HG03342 (cell line): ENCODE results near the gene ANO9.
"Not testable (repeated sequence)": the region's sequence is repeated elsewhere in the genome, so short reads cannot be mapped to it uniquely, and the experiment has no call there.

ENCODE experiments used
- ATAC-seq: cut with Tn5 transposase; IDR thresholded peaks from one replicate; pipeline ENCODE4 v1.9.1; 2021; ENCODE audit warnings: mild to moderate bottlenecking, moderate library complexity; ENCODE audit not compliant: unreplicated experiment

Gene ANO9

GRCh38 chr11:405323-405953, 36.4 kb downstream of the ANO9 start:
- no peak for ATAC-seq

DNA sequence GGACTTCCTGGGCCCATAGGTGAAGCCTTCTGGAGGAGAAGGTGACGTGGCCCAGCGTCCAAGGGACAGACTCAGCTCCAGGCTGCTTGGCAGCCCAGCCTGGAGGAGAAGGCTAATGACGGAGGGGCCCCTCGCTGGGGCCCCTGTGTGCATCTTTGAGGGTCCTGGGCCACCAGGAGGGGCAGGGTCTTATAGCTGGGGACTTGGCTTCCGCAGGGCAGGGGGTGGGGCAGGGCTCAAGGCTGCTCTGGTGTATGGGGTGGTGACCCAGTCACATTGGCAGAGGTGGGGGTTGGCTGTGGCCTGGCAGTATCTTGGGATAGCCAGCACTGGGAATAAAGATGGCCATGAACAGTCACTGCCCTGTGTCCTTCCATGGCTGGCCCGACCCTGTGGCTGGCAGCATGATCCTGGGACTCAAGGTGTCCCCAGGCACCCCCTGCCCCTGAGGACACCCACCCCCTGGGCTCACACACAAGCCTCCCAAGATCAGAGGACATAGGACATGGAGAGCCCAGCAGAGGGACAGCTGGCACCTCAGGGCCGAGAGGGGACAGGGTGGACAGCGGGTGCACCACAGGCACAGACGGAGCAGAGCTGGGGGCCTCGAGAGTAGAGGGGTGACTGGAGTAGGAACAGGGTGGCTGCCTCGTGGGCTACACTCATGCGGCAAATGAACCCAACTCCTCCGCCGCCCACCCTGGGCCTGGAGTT, 37.1 kb downstream of the ANO9 start:
- ATAC-seq: no peak

GRCh38 chr11:403761-404431, 37.9 kb downstream of the ANO9 start:
- no peak for ATAC-seq

DNA sequence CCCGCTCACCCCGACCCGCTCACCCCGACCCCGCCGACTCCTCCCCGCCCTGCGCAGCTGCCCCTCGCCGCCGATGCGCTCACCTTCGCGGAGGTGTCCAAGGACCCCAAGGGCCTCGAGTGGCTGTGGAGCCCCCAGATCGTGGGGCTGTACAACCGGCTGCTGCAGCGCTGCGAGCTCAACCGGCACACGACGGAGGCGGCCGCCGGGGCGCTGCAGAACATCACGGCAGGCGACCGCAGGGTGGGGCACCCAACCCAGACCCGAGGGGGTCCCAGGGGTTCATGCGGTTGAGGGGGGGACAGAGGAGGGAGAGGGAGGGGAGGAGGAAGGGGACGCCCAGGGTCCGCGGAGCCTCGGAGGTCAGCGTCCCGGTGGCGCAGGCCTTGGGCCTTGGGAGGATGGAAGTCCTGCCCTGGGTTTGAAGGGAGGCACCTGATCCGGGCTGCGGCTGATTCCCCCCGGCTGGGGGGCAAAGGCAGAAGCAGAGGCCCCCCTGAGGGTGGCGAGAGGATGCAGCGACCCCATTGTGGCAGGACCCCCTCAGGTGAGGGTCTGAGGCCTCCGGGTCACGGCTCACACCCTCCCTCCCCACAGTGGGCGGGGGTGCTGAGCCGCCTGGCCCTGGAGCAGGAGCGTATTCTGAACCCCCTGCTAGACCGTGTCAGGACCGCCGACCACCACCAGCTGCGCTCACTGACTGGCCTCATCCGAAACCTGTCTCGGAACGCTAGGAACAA, 38.6 kb downstream of the ANO9 start:
- no peak for ATAC-seq

GRCh38 chr11:401196-401595, 40.6 kb downstream of the ANO9 start:
- not testable (repeated sequence) for ATAC-seq

- no peak for ATAC-seq
Measured at GRCh38 chr11:400241-400689, 41.5 kb downstream of the ANO9 start.

- ATAC-seq: no peak
Measured at GRCh38 chr11:399731-400211, 42.0 kb downstream of the ANO9 start.

DNA sequence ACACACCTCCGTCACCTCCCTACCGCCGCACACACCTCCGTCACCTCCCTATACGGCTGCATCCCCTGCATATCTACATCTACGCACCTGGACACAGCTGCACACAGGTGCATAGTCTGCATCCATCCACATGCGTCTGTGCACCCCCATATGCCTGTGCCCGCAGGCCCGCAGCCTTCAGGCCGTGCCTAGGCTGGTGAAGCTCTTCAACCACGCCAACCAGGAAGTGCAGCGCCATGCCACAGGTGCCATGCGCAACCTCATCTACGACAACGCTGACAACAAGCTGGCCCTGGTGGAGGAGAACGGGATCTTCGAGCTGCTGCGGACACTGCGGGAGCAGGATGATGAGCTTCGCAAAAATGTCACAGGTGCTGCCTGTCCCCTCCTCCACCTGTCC, 43.0 kb downstream of the ANO9 start:
- no peak for ATAC-seq

DNA sequence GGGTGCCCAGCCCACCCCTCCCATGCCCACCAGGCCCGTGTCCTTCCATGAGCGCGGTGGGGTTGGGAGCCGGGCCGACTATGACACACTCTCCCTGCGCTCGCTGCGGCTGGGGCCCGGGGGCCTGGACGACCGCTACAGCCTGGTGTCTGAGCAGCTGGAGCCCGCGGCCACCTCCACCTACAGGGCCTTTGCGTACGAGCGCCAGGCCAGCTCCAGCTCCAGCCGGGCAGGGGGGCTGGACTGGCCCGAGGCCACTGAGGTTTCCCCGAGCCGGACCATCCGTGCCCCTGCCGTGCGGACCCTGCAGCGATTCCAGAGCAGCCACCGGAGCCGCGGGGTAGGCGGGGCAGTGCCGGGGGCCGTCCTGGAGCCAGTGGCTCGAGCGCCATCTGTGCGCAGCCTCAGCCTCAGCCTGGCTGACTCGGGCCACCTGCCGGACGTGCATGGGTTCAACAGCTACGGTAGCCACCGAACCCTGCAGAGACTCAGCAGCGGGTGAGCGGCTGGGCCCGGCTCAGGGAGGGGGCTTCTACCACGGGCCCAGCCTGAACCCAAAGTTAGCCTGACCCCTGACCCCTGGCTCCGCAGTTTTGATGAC, 44.8 kb downstream of the ANO9 start:
- ATAC-seq: no peak

- ATAC-seq: no peak
Measured at GRCh38 chr11:396511-396947, 45.3 kb downstream of the ANO9 start.

- no peak for ATAC-seq
Measured at GRCh38 chr11:395866-396265, 45.9 kb downstream of the ANO9 start.

- ATAC-seq: no peak
Measured at GRCh38 chr11:394858-395655, 46.8 kb downstream of the ANO9 start.

DNA sequence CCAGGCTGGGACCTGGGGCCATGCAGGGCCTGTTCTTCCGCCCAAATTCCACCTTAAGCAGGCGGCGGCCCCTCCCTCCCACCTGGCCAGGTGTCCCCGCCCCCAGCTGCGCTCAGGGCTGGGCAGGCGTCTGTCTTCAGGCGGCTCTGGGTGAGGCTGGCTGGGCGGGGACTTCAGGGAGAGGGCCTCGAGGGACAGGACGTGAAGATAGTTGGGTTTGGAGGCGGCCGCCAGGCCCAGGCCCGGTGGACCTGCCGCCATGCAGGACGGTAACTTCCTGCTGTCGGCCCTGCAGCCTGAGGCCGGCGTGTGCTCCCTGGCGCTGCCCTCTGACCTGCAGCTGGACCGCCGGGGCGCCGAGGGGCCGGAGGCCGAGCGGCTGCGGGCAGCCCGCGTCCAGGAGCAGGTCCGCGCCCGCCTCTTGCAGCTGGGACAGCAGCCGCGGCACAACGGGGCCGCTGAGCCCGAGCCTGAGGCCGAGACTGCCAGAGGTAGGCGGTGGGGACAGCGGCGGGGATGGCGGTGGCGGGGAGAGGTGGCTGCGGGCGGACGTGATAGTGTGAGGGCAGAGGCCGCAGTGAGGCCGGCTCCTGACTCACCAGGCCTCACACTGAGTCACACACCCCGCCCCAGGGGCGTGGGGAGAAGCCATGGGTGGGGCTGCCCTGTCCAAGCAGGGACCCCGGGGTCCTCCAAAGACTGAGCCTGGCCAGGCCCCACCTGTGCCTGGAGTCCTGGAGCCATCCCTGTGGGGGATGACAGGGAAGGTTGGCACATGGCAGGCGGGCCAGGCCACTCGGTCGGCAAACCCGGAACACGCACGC, 47.6 kb downstream of the ANO9 start, which contains the start of gene PKP3:
Gene PKP3 (plus strand): TSS at position 176 of the 824 bp plus-strand sequence. CDS start 84 bp downstream, at position 260.
- no peak for ATAC-seq

DNA sequence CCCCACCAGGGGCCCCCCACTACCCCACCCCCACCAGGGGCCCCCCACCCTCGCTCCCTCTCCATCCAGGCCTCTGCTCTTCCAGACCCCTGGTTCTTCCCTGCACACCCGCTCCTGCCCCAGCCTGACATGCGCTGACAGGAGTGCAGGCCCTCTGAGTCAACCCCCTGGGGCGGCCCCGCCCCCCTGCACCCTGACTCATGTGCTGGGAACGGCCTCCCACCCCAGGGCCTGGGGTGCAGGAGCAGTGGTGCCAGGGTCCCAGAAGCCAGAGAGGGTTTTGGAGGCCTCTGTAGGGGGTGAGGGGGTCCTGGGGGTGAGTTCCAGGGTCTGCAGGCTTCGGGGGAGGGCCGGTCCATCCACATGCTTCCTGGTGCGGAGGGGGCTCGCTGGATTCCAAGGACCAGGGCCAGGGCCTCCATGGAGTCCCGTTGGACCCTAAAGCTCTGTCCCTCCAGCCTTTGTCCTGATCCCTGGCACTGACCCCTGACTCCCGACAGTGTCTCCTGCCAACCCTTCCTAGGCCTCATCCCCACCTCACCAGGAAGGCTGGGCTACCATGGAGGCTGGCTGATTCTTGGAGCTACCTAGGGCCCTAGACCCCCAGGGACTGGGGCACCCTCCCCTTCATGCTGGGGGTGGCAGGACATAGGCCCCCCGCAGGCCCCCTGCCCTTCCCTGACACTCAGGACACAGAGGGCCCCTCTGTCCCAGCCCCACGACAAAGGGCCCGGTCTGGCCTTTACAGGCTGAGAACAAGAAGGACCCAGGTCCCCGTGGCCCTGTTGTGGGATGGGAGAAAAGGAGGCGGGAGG, 48.4 kb downstream of the ANO9 start:
- ATAC-seq: no peak

GRCh38 chr11:392102-392777, 49.6 kb downstream of the ANO9 start:
- no peak for ATAC-seq

DNA sequence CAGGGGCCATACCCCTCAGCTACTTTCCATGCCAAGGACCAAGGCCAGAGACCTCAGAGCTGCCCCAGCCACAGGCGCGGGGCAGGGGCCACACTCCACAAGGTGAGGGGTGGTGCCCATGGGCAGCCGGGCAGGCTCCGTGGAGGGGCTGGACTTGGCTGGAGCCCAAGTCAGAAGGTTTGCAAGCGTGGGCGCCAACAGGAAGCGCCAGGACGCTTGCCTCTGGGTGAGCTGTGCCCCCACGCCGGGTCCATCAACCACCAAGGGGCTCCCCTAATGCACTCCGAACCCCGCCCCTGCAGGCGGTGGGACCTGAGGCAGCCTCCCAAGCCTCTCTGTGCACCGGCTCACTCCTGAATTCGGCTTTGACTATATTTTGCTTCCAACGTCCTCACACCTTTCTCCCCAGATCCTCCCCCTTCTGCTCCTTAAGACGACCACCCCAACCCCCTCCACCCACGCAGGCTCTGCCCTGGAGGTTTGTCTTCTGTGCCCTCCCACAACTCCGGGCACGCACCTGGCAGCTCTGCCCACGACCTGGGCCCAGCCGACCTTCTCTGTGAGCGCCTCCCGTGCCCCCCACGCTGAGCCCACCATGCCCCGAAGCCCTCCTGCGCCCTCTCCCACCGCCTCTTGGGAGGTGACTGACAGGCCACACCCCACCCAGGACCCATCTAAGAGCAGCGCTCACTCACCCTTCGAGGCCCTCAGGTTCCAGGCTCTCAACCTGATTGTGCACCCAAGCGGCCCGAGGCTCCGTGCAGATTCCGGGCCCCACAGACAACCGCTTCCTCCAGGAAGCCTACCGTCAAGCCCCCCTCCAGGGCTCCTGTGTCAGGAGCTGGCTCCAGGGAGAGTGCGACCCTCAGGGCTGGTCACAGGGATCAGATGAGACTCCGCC, 50.4 kb downstream of the ANO9 start:
- no peak for ATAC-seq

DNA sequence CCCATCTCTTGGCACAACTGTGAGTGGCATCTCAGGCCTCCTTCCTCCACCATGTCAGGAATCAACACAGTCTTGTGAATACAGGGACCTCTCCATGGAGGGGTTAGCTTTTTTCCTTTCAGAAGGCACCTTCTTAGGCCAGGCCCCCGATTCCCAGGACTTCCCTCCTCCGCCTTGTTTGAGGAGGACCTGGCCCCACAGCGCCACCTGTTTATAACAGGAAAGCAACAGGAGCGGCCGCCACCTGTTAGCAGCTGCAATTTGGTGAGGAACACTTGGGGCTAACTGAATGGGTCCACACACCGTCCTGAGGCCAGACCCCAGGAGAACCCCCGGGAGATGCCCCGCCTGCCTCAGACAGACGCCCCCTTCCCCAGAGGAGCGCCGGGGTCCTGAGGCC, 51.6 kb downstream of the ANO9 start:
- no peak for ATAC-seq
